Measurements from ENCODE around the gene NABP1.

GRCh38 chr2:191705084-191705483, 27.1 kb downstream of the NABP1 start:
- TF ChIP-seq, protein P1, sequence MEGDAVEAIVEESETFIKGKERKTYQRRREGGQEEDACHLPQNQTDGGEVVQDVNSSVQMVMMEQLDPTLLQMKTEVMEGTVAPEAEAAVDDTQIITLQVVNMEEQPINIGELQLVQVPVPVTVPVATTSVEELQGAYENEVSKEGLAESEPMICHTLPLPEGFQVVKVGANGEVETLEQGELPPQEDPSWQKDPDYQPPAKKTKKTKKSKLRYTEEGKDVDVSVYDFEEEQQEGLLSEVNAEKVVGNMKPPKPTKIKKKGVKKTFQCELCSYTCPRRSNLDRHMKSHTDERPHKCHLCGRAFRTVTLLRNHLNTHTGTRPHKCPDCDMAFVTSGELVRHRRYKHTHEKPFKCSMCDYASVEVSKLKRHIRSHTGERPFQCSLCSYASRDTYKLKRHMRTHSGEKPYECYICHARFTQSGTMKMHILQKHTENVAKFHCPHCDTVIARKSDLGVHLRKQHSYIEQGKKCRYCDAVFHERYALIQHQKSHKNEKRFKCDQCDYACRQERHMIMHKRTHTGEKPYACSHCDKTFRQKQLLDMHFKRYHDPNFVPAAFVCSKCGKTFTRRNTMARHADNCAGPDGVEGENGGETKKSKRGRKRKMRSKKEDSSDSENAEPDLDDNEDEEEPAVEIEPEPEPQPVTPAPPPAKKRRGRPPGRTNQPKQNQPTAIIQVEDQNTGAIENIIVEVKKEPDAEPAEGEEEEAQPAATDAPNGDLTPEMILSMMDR (conservative IDR thresholded peaks at IDR 0.05 in 1 of 2, IDR thresholded peaks at IDR 0.05 in 1 of 2; ENCODE audit: extremely low read depth in 1 of 2, insufficient read depth in 1 of 2, low read depth in 1 of 2, low read length in 2 of 2), result no peak
- TF ChIP-seq EZH2 (IDR thresholded peaks at IDR 0.05; ENCODE audit: borderline replicate concordance, low read length), result no peak
